ENCODE measurements around the gene ARV1.
A peak's percentile ranks its signal among the peaks of the same experiment; 100 is the strongest.

ARV1 gene

DNA sequence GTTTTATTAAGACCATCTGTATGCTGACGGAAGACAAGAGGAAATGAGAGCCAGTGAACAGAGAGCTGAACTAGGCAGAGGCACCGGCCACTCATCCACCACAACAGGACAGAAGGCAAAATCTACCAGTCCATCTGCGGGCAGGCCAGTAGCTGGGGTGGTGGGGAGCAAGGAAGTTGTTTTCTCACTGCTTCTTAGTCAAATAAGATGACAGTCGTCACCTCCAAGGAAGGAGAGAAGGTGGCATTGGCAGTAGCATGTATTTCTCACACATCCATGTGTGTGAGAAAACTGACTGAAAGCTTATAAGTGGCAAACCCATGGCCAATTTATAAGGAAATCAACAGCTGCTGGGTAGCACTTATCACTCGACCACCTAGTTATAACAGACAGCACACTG lies 8.5 kb upstream of the ARV1 start:
- H3K9me3 Mint-ChIP-seq, result no peaks in the 10 kb centered on the region
- H3K27ac Mint-ChIP-seq, result no peak overlapping the region
- H3K36me3 Mint-ChIP-seq (ENCODE audit: low read depth), result no peaks in the 10 kb centered on the region
- H3K4me3 Mint-ChIP-seq, result no peak overlapping the region
- H3K27me3 Mint-ChIP-seq (ENCODE audit: low read depth), result no peaks in the 10 kb centered on the region
- H3K4me1 Mint-ChIP-seq, result peaks cover 14% of the 10 kb centered on the region
- no peak for TF ChIP-seq CTCF (IDR thresholded peaks at IDR 0.05; ENCODE audit: unreplicated experiment in 3 of 3)

DNA sequence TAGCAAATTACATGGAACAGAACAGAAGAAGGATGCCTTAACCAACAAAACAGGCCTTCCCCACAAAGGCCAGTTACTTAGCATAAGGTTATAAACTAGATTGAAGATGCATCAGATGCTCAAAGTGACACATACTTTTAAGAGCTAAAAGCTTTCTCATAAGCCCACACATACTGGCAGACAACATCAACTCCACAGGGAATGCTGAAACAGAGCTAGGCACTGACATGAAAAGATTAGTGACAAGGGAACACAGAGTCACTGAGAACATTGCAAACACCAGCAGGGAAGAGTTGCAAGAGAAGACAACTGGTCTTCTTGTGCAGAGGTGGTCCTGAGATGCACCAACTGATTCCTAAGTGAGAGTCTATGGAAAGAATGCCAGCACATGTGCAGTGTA lies 7.1 kb upstream of the ARV1 start:
- Mint-ChIP-seq H3K4me3 (no peak overlapping the region), H3K27me3 (ENCODE audit: low read depth) (no peaks in the 10 kb centered on the region), H3K9me3 (no peaks in the 10 kb centered on the region), H3K36me3 (ENCODE audit: low read depth) (no peaks in the 10 kb centered on the region), H3K4me1 (peaks cover 25% of the 10 kb centered on the region), H3K27ac (no peak overlapping the region)
- TF ChIP-seq CTCF (IDR thresholded peaks at IDR 0.05; ENCODE audit: unreplicated experiment in 3 of 3), result no peak

GRCh38 chr1:230972855-230973271 lies 6.0 kb upstream of the ARV1 start:
- no peaks in the 10 kb centered on the region for H3K36me3 Mint-ChIP-seq (ENCODE audit: low read depth)
- H3K9me3 Mint-ChIP-seq, result no peaks in the 10 kb centered on the region
- peaks cover 28% of the 10 kb centered on the region for H3K4me1 Mint-ChIP-seq
- no peak overlapping the region for H3K4me3 Mint-ChIP-seq
- no peaks in the 10 kb centered on the region for H3K27me3 Mint-ChIP-seq (ENCODE audit: low read depth)
- TF ChIP-seq CTCF (IDR thresholded peaks at IDR 0.05; ENCODE audit: unreplicated experiment in 3 of 3), result no peak
- no peak overlapping the region for H3K27ac Mint-ChIP-seq

DNA sequence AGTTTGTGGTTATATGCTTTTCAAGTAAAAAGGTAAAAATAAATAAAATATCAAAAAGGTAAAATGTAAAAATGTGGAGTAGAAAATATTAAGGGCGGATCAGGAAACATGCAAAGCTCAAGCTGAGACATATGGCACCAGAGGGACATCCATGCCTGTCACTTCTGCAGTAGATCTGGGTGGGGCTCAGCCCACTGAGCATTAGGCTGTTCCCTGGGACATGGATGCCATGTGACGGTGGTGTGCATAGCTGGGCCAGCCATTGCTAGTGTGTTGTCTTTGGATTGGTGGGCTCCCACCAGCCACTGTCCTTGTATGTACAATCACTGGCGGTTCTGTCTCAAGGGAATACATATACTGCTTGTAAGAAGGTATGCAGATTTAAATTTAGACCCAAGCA lies 3.3 kb upstream of the ARV1 start:
- Mint-ChIP-seq H3K27ac (peak overlapping the region in 2 of 3 experiments; percentile 21 to 43), H3K4me3 (peak overlapping the region in 2 of 3 experiments; percentile 12 to 95), H3K4me1 (peaks cover 37% of the 10 kb centered on the region), H3K36me3 (ENCODE audit: low read depth) (no peaks in the 10 kb centered on the region), H3K9me3 (no peaks in the 10 kb centered on the region), H3K27me3 (ENCODE audit: low read depth) (no peaks in the 10 kb centered on the region)
- no peak for TF ChIP-seq CTCF (IDR thresholded peaks at IDR 0.05; ENCODE audit: unreplicated experiment in 3 of 3)

GRCh38 chr1:230976360-230976759 lies 2.5 kb upstream of the ARV1 start:
- Mint-ChIP-seq H3K4me3 (peak overlapping the region; percentile 63 to 95 (median 81)), H3K4me1 (peaks cover 37% of the 10 kb centered on the region), H3K27me3 (ENCODE audit: low read depth) (no peaks in the 10 kb centered on the region), H3K36me3 (ENCODE audit: low read depth) (no peaks in the 10 kb centered on the region), H3K9me3 (no peaks in the 10 kb centered on the region), H3K27ac (peak overlapping the region in 2 of 3 experiments; percentile 21 to 71)
- TF ChIP-seq CTCF (IDR thresholded peaks at IDR 0.05; ENCODE audit: unreplicated experiment in 3 of 3), result no peak
